Endothelial cell of umbilical vein (primary cell): ENCODE data around the gene ZNF132. TPM values are rescaled to one million over a fixed set of nuclear protein-coding genes. Genes with fewer than 3 reads are reported as not detected.

Source experiments
- BruUV-seq: library from RNA; stranded (reverse); fragments of 400-500 nt; replicated peaks from 2 replicates; lab custom pipeline; 2021; lab: Mats Ljungman, UMichigan
- CTCF ChIA-PET: fragments of 300-600, 350-600 bp; sonication (Branson Sonifier 250); formaldehyde crosslinking; loops from one replicate; lab custom pipeline; 2021; ENCODE audit warnings: antibody characterized with exemption, inconsistent platforms; lab: Charles Lee
- POLR2A ChIA-PET: fragments of 300-600, 350-600 bp; sonication (Branson Sonifier 250); formaldehyde crosslinking; loops from one replicate; lab custom pipeline; 2021; ENCODE audit warnings: antibody characterized with exemption, inconsistent platforms; lab: Charles Lee
- DNase-seq: peaks from one replicate; pipeline ENCODE4 v3.0.0-alpha.2; 2011; ENCODE audit warnings: low read depth, low spot score
- FAIRE-seq: peaks from 2 replicates; lab custom pipeline; 2011; peaks lifted over from hg19 to GRCh38; lab: Jason Lieb, UNC
- H2AFZ ChIP-seq: 2 replicates; pipeline ENCODE4 v1.6.0; 2012; ENCODE audit warnings: low read depth, low read length, control low read depth, inconsistent platforms
- H3K27ac ChIP-seq: 2 replicates; pipeline ENCODE4 v1.5.1; 2011; ENCODE audit warnings: low read depth, mild to moderate bottlenecking, control low read depth, low read length, moderate library complexity; ENCODE audit not compliant: insufficient read depth
- H3K27me3 ChIP-seq, 2 experiments: 2 replicates each; pipeline versions ENCODE4 v1.6.0 to v1.6.1; 2011; ENCODE audit warnings: low read length in 2 of 2, mixed read lengths in 1 of 2; ENCODE audit not compliant: control insufficient read depth in 2 of 2, insufficient read depth in 2 of 2
- H3K36me3 ChIP-seq, 2 experiments: 2 replicates in 1 of 2; 3 replicates in 1 of 2; pipeline ENCODE4 v1.5.1; 2011; ENCODE audit warnings: low read length in 2 of 2, mild to moderate bottlenecking in 1 of 2, moderate library complexity in 1 of 2; ENCODE audit not compliant: control insufficient read depth in 2 of 2, insufficient read depth in 2 of 2; ENCODE audit errors: extremely low read depth in 1 of 2
- H3K4me1 ChIP-seq: 3 replicates; pipeline ENCODE4 v1.5.1; 2011; ENCODE audit warnings: mild to moderate bottlenecking, low read length; ENCODE audit not compliant: control insufficient read depth, insufficient read depth; ENCODE audit errors: extremely low read depth
- H3K4me2 ChIP-seq: 2 replicates; pipeline ENCODE4 v1.6.1; 2011; ENCODE audit warnings: low read length, control low read depth, mixed read lengths; ENCODE audit not compliant: insufficient read depth
- H3K4me3 ChIP-seq, 3 experiments: fragments of 200-600 bp in 1 of 3; sonication (generic), shearing (Covaris generic) in 1 of 3; replicated peaks in 1 of 3; 2 replicates each; pipeline ENCODE4 v1.5.1; 2011 to 2016; ENCODE audit warnings: control low read depth in 3 of 3, low read length in 3 of 3, mild to moderate bottlenecking in 2 of 3, inconsistent platforms in 1 of 3, low read depth in 1 of 3, moderate library complexity in 1 of 3; ENCODE audit not compliant: insufficient read depth in 1 of 3
- H3K79me2 ChIP-seq: 2 replicates; pipeline ENCODE4 v1.6.0; 2012; ENCODE audit warnings: low read length, inconsistent platforms; ENCODE audit not compliant: control insufficient read depth, insufficient read depth
- H3K9ac ChIP-seq: replicated peaks from 2 replicates; pipeline ENCODE3; 2011; ENCODE audit warnings: low read length, control low read depth; ENCODE audit not compliant: insufficient read depth; ENCODE audit errors: extremely low read depth
- H3K9me1 ChIP-seq: replicated peaks from 3 replicates; pipeline ENCODE4 v1.6.0; 2011; ENCODE audit warnings: mild to moderate bottlenecking, low read length; ENCODE audit not compliant: control insufficient read depth, insufficient read depth; ENCODE audit errors: extremely low read depth
- H3K9me3 ChIP-seq: replicated peaks from 2 replicates; pipeline ENCODE4 v1.5.1; 2012; ENCODE audit warnings: low read length, inconsistent platforms; ENCODE audit not compliant: control insufficient read depth, insufficient read depth
- H4K20me1 ChIP-seq: replicated peaks from 2 replicates; pipeline ENCODE3; 2011; ENCODE audit warnings: mild to moderate bottlenecking, low read length; ENCODE audit not compliant: control insufficient read depth, insufficient read depth; ENCODE audit errors: extremely low read depth
- EZH2 ChIP-seq: IDR thresholded peaks from 2 replicates; pipeline ENCODE4 v1.6.1; 2012; ENCODE audit warnings: borderline replicate concordance, low read depth, mild to moderate bottlenecking, moderate library complexity, low read length, inconsistent platforms; ENCODE audit not compliant: severe bottlenecking
- FOS ChIP-seq: IDR thresholded peaks from 2 replicates; pipeline ENCODE4 v1.6.1; 2011; ENCODE audit warnings: mild to moderate bottlenecking, low read length, moderate library complexity, borderline replicate concordance; ENCODE audit not compliant: insufficient read depth
- GATA2 ChIP-seq: IDR thresholded peaks from 2 replicates; pipeline ENCODE4 v1.7.0; 2011; ENCODE audit warnings: low read depth, mild to moderate bottlenecking, moderate library complexity, mixed read lengths, low read length; ENCODE audit not compliant: insufficient read length, insufficient read depth
- JUN ChIP-seq: IDR thresholded peaks from 2 replicates; pipeline ENCODE4 v1.6.1; 2011; ENCODE audit warnings: borderline replicate concordance, low read depth; ENCODE audit not compliant: insufficient read length, insufficient read depth
- MYC ChIP-seq: IDR thresholded peaks from one replicate; pipeline ENCODE4 v1.6.1; 2011; ENCODE audit warnings: mild to moderate bottlenecking, low read depth, low read length
- POLR2A ChIP-seq: IDR thresholded peaks from 2 replicates; pipeline ENCODE4 v1.6.1; 2012; ENCODE audit warnings: low read depth, mild to moderate bottlenecking, control low read depth, low read length
- POLR2AphosphoS5 ChIP-seq: IDR thresholded peaks from 2 replicates; pipeline ENCODE4 v1.6.1; 2012; ENCODE audit warnings: low read depth, mild to moderate bottlenecking, control low read depth, low read length, moderate library complexity; ENCODE audit not compliant: insufficient read depth
- dilution Hi-C: fragments of 300-500 bp; cut with MboI; formaldehyde crosslinking; loops from one replicate; pipeline ENCODE4 v1.15.0; 2019; ENCODE audit warnings: low sequenced_read_pairs; ENCODE audit not compliant: extremely low pct_ligation_motif_present
- intact Hi-C: fragments of 100-400 bp; cut with micrococcal nuclease; formaldehyde crosslinking; loops from one replicate; pipeline ENCODE4 v1.10.0; 2022
- polyA plus RNA-seq, 4 experiments: library from polyadenylated mRNA; depleted of rRNA in 3 of 4; stranded (reverse) in 3 of 4; unstranded in 1 of 4; fragments of >200 nt; gene quantifications; 2 replicates each; pipeline versions ENCODE4 v1.2.1 to v1.2.3, GENCODE V29; 2011 to 2012; ENCODE audit warnings: missing spikeins in 1 of 4
- total RNA-seq: library from RNA; stranded (reverse); gene quantifications from 2 replicates; pipeline ENCODE4 v1.2.3, GENCODE V29; 2021
- TF ChIP-seq, protein P1 (sequence below), 2 donors: IDR thresholded peaks; 1 replicate in 1 of 2; 2 replicates in 1 of 2; pipeline ENCODE4 v1.5.1; 2011; ENCODE audit warnings: low read length in 2 of 2, mild to moderate bottlenecking in 2 of 2, moderate library complexity in 2 of 2, control low read depth in 1 of 2, inconsistent platforms in 1 of 2, low read depth in 1 of 2; ENCODE audit not compliant: insufficient read depth in 1 of 2; ENCODE audit errors: extremely low read depth in 1 of 2
- TF ChIP-seq, protein P2 (sequence below): IDR thresholded peaks from 2 replicates; pipeline ENCODE4 v1.6.1; 2011; ENCODE audit not compliant: insufficient read depth, insufficient read length

Gene ZNF132
- total and polyA plus RNA-seq, 2 donors (not counting 3 experiments of a cell fraction or from before 2014, with no cell fraction given) = 0.54 to 4.2 TPM

- H3K9me3 ChIP-seq = no peaks in the 10 kb centered on the region
- TSS peak; percentile 89 for BruUV-seq
- H3K79me2 ChIP-seq = no peaks in the 10 kb centered on the region
- no peak overlapping the region for H3K9ac ChIP-seq
- ChIA-PET POLR2A (interaction anchor here (1.0 kb wide), 2 partner anchors 32 to 257 kb away, joined by 3 read pairs; partner anchors contain the start of genes ZNF274 and ZNF584), CTCF (interaction anchor here (1.0 kb wide), 2 partner anchors 10 to 11 kb away, joined by 3 read pairs; partner anchors contain the start of gene ZNF324B)
- DNase-seq (no peak), FAIRE-seq (no peak)
- H3K27ac ChIP-seq = no peak overlapping the region
- dilution Hi-C loops = no loop called here
- intact Hi-C loops = loop anchor here (1.0 to 2.0 kb wide), 3 partner anchors 11 to 114 kb away; partner anchors contain the start of genes ZNF324B, ZNF584 and ZSCAN22
- H4K20me1 ChIP-seq = no peaks in the 10 kb centered on the region
- no peaks in the 10 kb centered on the region for H3K9me1 ChIP-seq
- peaks cover 3 to 5% of the 10 kb centered on the region in 2 experiments for H3K36me3 ChIP-seq
- H2AFZ ChIP-seq = peak overlapping the region; percentile 80
- H3K27me3 ChIP-seq = peaks cover 0 to 2% of the 10 kb centered on the region in 2 experiments
- peaks cover 7% of the 10 kb centered on the region for H3K4me1 ChIP-seq
- H3K4me2 ChIP-seq = peak overlapping the region; percentile 27
- TF ChIP-seq GATA2 (no peak), POLR2AphosphoS5 (no peak)
- H3K4me3 ChIP-seq = peak overlapping the region; percentile 0 to 58 (median 45)
Measured at GRCh38 chr19:58440556-58440955, 603 bp upstream of the ZNF132 start.

DNA sequence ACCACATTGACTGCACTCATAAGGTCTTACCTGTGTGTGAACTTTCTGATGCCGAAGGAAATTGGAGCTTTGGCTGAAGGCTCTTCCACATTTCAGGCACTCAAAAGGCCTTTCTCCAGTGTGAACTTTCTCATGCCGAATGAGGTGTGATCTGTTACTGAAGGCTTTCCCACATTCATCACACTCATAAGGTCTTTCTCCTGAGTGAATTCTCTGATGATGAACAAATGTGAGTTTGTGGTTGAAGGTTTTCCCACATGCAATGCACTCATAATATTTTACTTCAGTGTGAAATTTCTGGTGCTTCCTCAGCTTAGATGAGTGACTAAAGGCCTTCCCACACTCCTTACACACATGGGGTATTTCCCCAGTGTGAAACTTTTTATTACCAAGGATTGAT is 5.7 kb downstream of the ZNF132 start:
- DNase-seq = no peak
- Histone ChIP-seq H2AFZ (no peak overlapping the region), H3K9ac (no peak overlapping the region), H4K20me1 (no peaks in the 10 kb centered on the region), H3K4me2 (no peak overlapping the region), H3K27me3 (no peaks in the 10 kb centered on the region), H3K9me3 (peaks cover 40% of the 10 kb centered on the region), H3K9me1 (no peaks in the 10 kb centered on the region), H3K27ac (no peak overlapping the region), H3K4me1 (peaks cover 1% of the 10 kb centered on the region), H3K36me3 (peaks cover 11 to 15% of the 10 kb centered on the region in 2 experiments), H3K79me2 (no peaks in the 10 kb centered on the region), H3K4me3 (no peak overlapping the region)
- no TSS peak for BruUV-seq
- ChIA-PET CTCF (no interaction called here), POLR2A (no interaction called here)
- FAIRE-seq = no peak
- intact Hi-C loops (no loop called here), dilution Hi-C loops (no loop called here)
- TF ChIP-seq, protein P1, sequence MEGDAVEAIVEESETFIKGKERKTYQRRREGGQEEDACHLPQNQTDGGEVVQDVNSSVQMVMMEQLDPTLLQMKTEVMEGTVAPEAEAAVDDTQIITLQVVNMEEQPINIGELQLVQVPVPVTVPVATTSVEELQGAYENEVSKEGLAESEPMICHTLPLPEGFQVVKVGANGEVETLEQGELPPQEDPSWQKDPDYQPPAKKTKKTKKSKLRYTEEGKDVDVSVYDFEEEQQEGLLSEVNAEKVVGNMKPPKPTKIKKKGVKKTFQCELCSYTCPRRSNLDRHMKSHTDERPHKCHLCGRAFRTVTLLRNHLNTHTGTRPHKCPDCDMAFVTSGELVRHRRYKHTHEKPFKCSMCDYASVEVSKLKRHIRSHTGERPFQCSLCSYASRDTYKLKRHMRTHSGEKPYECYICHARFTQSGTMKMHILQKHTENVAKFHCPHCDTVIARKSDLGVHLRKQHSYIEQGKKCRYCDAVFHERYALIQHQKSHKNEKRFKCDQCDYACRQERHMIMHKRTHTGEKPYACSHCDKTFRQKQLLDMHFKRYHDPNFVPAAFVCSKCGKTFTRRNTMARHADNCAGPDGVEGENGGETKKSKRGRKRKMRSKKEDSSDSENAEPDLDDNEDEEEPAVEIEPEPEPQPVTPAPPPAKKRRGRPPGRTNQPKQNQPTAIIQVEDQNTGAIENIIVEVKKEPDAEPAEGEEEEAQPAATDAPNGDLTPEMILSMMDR (IDR thresholded peaks at IDR 0.05; ENCODE audit: extremely low read depth in 1 of 2, insufficient read depth in 1 of 2, low read depth in 1 of 2, low read length in 2 of 2) = no peak
- no peak for TF ChIP-seq POLR2AphosphoS5
- no peak for TF ChIP-seq EZH2
- TF ChIP-seq MYC = no peak
- TF ChIP-seq POLR2A = no peak
- TF ChIP-seq, protein P2, sequence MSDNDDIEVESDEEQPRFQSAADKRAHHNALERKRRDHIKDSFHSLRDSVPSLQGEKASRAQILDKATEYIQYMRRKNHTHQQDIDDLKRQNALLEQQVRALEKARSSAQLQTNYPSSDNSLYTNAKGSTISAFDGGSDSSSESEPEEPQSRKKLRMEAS = no peak
- TF ChIP-seq JUN = no peak
- no peak for TF ChIP-seq FOS
- TF ChIP-seq GATA2 = no peak
